ENCODE results near the gene KLF12. TPM values are rescaled to one million over a fixed set of nuclear protein-coding genes. Genes with fewer than 3 reads are reported as not detected.

KLF12 gene
- total RNA-seq, 1 experiment from 2014 or later = 7.8 TPM

DNA sequence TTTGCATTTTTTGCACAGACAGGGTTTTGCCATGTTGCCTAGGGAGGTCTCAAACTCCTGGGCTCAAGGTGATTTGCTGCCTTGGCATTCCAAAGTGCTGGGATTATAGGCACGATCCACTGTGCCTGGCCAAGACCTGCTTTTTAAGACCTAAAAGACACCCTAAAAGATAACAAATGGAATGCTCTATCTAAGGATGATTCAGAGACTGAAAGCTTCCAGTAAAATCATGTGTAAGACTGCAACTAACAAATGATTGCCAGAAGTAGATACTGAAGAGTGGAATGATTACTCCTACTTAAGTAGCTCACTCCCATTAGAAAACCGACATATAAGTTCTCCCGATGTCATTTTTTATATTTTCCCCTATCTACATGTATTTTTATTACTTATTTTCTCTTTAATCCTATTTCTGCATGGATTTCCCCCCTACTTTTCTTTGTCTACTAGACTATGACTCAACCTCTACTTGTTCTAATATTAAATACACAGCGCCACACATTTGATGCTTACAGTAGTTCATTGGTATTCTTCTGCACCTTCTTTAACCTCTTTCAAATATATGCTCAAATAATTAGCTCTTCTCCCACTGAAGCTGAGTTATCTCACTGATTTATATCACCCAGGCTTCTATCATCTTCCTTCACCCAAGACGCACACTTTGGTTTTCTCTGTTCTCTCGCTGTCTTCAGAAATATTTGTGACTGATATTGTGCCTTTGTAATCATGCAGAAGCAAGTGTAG, 32.2 kb upstream of the KLF12 start:
- Histone ChIP-seq H3K9me3 (ENCODE audit: control insufficient read depth in 1 of 2, insufficient read depth in 1 of 2, low read depth in 1 of 2, low read length in 2 of 2) (no peaks in the 10 kb centered on the region), H3K36me3 (ENCODE audit: control insufficient read depth in 1 of 2, insufficient read depth in 2 of 2, low read length in 2 of 2) (no peaks in the 10 kb centered on the region), H3K27me3 (ENCODE audit: insufficient read depth, low read length) (no peaks in the 10 kb centered on the region), H3K4me2 (ENCODE audit: low read length) (no peak overlapping the region), H3K9ac (ENCODE audit: low read length) (no peak overlapping the region), H3K4me3 (replicated peaks in 1 of 2; ENCODE audit: low read depth in 1 of 2, low read length in 2 of 2) (no peak overlapping the region), H3K27ac (ENCODE audit: low read depth, low read length) (no peak overlapping the region), H4K20me1 (ENCODE audit: insufficient read depth) (no peaks in the 10 kb centered on the region), H2AFZ (ENCODE audit: low read depth, low read length, poor library complexity, severe bottlenecking) (no peak overlapping the region), H3K4me1 (ENCODE audit: control insufficient read depth in 1 of 2, insufficient read depth in 2 of 2, low read length in 2 of 2) (no peaks in the 10 kb centered on the region), H3K79me2 (ENCODE audit: insufficient read depth, low read length) (no peaks in the 10 kb centered on the region), H3K9me2 (ENCODE audit: insufficient read depth) (no peaks in the 10 kb centered on the region)
- no peak for ATAC-seq
- DNase-seq (ENCODE audit: low read depth, low spot score) = no peak
- ChIA-PET CTCF (no interaction called here), POLR2A (no interaction called here), RAD21 (ENCODE audit: low non-redundant PET in 1 of 2, low total read pairs in 2 of 2, uncharacterized antibody in 2 of 2, unreplicated experiment in 2 of 2) (no interaction called here)
- BruUV-seq (replicated peaks) = no TSS peak
- TF ChIP-seq SP1 (IDR thresholded peaks at IDR 0.05; ENCODE audit: low read depth) = no peak
- TF ChIP-seq YY1 (IDR thresholded peaks at IDR 0.05; ENCODE audit: extremely low read depth, insufficient replicate concordance, low read depth, low read length) = no peak
- TF ChIP-seq, protein P1, sequence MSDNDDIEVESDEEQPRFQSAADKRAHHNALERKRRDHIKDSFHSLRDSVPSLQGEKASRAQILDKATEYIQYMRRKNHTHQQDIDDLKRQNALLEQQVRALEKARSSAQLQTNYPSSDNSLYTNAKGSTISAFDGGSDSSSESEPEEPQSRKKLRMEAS (IDR thresholded peaks at IDR 0.05) = no peak
- TF ChIP-seq, protein P2, sequence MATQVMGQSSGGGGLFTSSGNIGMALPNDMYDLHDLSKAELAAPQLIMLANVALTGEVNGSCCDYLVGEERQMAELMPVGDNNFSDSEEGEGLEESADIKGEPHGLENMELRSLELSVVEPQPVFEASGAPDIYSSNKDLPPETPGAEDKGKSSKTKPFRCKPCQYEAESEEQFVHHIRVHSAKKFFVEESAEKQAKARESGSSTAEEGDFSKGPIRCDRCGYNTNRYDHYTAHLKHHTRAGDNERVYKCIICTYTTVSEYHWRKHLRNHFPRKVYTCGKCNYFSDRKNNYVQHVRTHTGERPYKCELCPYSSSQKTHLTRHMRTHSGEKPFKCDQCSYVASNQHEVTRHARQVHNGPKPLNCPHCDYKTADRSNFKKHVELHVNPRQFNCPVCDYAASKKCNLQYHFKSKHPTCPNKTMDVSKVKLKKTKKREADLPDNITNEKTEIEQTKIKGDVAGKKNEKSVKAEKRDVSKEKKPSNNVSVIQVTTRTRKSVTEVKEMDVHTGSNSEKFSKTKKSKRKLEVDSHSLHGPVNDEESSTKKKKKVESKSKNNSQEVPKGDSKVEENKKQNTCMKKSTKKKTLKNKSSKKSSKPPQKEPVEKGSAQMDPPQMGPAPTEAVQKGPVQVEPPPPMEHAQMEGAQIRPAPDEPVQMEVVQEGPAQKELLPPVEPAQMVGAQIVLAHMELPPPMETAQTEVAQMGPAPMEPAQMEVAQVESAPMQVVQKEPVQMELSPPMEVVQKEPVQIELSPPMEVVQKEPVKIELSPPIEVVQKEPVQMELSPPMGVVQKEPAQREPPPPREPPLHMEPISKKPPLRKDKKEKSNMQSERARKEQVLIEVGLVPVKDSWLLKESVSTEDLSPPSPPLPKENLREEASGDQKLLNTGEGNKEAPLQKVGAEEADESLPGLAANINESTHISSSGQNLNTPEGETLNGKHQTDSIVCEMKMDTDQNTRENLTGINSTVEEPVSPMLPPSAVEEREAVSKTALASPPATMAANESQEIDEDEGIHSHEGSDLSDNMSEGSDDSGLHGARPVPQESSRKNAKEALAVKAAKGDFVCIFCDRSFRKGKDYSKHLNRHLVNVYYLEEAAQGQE (IDR thresholded peaks at IDR 0.05; ENCODE audit: low read depth) = no peak
- TF ChIP-seq EGR1 (IDR thresholded peaks at IDR 0.05; ENCODE audit: low read depth) = no peak
- TF ChIP-seq ZFX (IDR thresholded peaks at IDR 0.05) = no peak
- TF ChIP-seq, protein P3, sequence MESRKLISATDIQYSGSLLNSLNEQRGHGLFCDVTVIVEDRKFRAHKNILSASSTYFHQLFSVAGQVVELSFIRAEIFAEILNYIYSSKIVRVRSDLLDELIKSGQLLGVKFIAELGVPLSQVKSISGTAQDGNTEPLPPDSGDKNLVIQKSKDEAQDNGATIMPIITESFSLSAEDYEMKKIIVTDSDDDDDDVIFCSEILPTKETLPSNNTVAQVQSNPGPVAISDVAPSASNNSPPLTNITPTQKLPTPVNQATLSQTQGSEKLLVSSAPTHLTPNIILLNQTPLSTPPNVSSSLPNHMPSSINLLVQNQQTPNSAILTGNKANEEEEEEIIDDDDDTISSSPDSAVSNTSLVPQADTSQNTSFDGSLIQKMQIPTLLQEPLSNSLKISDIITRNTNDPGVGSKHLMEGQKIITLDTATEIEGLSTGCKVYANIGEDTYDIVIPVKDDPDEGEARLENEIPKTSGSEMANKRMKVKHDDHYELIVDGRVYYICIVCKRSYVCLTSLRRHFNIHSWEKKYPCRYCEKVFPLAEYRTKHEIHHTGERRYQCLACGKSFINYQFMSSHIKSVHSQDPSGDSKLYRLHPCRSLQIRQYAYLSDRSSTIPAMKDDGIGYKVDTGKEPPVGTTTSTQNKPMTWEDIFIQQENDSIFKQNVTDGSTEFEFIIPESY (IDR thresholded peaks at IDR 0.05; ENCODE audit: extremely low read depth, insufficient replicate concordance, low read length) = no peak
- no peak for TF ChIP-seq POLR2A (IDR thresholded peaks at IDR 0.05; ENCODE audit: borderline replicate concordance, extremely low read depth, insufficient read depth, insufficient read length)
- no peak for TF ChIP-seq POLR2AphosphoS5 (IDR thresholded peaks at IDR 0.05; ENCODE audit: low read depth, low read length)
- no peak for TF ChIP-seq FOSL1 (IDR thresholded peaks at IDR 0.05; ENCODE audit: low read depth)
- no peak for TF ChIP-seq RAD21 (IDR thresholded peaks at IDR 0.05; ENCODE audit: low read depth)
- TF ChIP-seq, protein P4, sequence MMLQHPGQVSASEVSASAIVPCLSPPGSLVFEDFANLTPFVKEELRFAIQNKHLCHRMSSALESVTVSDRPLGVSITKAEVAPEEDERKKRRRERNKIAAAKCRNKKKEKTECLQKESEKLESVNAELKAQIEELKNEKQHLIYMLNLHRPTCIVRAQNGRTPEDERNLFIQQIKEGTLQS (IDR thresholded peaks at IDR 0.05) = no peak
- TF ChIP-seq, protein P5, sequence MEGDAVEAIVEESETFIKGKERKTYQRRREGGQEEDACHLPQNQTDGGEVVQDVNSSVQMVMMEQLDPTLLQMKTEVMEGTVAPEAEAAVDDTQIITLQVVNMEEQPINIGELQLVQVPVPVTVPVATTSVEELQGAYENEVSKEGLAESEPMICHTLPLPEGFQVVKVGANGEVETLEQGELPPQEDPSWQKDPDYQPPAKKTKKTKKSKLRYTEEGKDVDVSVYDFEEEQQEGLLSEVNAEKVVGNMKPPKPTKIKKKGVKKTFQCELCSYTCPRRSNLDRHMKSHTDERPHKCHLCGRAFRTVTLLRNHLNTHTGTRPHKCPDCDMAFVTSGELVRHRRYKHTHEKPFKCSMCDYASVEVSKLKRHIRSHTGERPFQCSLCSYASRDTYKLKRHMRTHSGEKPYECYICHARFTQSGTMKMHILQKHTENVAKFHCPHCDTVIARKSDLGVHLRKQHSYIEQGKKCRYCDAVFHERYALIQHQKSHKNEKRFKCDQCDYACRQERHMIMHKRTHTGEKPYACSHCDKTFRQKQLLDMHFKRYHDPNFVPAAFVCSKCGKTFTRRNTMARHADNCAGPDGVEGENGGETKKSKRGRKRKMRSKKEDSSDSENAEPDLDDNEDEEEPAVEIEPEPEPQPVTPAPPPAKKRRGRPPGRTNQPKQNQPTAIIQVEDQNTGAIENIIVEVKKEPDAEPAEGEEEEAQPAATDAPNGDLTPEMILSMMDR (IDR thresholded peaks at IDR 0.05 in 2 of 3, conservative IDR thresholded peaks at IDR 0.05 in 1 of 3; ENCODE audit: borderline replicate concordance in 1 of 3, insufficient read depth in 1 of 3, low read depth in 2 of 3, low read length in 2 of 3) = no peak
- TF ChIP-seq EZH2 (IDR thresholded peaks at IDR 0.05) = no peak
- TF ChIP-seq ELF1 (IDR thresholded peaks at IDR 0.05; ENCODE audit: borderline replicate concordance, low read depth) = no peak
- no peak for TF ChIP-seq SRF (IDR thresholded peaks at IDR 0.05; ENCODE audit: low read depth)
- no peak for TF ChIP-seq SIN3A (IDR thresholded peaks at IDR 0.05; ENCODE audit: low read depth)
- no peak for TF ChIP-seq JUND (IDR thresholded peaks at IDR 0.05)
- no peak for TF ChIP-seq CEBPB (IDR thresholded peaks at IDR 0.05; ENCODE audit: low read depth)
- intact Hi-C loops (cut with micrococcal nuclease) = no loop called here

Data from HCT116 (cell line).